ENCODE data around the gene ABCA8. TPM values are rescaled to one million over a fixed set of nuclear protein-coding genes. Genes with fewer than 3 reads are reported as not detected.

Gene ABCA8
- polyA plus RNA-seq, 2 donors, result 1.6 to 2.8 TPM

DNA sequence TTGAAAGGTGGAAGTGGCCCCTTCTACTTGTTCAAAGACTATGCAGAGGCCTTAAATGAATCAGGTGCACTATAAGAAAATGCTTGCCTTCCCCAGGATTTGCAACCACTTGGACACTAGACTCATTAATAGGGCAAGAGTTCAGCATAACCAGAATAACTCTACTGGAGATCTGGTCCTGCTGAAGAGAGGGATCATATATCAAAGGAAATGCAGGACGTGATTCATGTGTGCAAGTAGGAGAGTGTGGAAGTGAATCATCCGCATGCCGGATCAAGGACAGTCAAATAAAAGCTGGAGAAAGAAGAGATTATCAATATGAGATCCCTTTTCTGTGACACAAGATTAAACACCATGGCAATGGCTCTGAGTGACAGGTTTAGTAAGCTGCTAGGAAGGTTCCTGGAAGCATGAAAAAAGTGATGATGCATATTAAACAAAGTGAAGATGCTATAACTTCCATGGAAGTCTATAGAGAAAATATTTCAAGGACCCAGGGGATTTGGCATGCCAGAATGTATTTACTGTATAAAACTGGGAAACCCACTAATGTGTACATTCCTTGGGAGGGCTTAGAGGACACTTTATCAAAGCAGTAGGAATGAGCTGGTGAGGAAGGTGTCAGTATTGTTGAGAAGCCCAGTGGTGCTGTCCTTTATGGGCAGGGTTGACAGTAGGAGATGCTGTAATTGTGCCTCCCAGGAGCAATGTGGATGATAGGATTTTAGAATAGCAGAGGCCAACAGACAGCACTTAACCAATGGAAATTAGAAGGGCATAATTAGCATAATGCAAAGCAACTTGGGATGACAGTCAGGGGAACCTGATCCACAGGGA is 133.1 kb downstream of the ABCA8 start:
- no peaks in the 10 kb centered on the region for H3K27me3 ChIP-seq (ENCODE audit: control insufficient read depth in 1 of 2, insufficient read depth in 2 of 2, low read length in 2 of 2)
- no peaks in the 10 kb centered on the region for H3K4me1 ChIP-seq (ENCODE audit: control insufficient read depth in 2 of 2, insufficient read depth in 2 of 2, low read length in 1 of 2)
- no peak overlapping the region for H3K4me3 ChIP-seq (ENCODE audit: low read depth in 1 of 2, low read length in 2 of 2)
- no peaks in the 10 kb centered on the region for H3K36me3 ChIP-seq (ENCODE audit: control insufficient read depth in 2 of 2, insufficient read depth in 2 of 2, low read length in 1 of 2)
- 29 to 37% methylated on average over 3 of the region's 3 CpGs for WGBS, 2 donors
- H3K9me3 ChIP-seq (ENCODE audit: control insufficient read depth in 2 of 2, insufficient read depth in 1 of 2, low read depth in 1 of 2, low read length in 1 of 2), result no peaks in the 10 kb centered on the region
- no peak overlapping the region for H3K27ac ChIP-seq (ENCODE audit: low read depth in 2 of 2, low read length in 1 of 2)

DNA sequence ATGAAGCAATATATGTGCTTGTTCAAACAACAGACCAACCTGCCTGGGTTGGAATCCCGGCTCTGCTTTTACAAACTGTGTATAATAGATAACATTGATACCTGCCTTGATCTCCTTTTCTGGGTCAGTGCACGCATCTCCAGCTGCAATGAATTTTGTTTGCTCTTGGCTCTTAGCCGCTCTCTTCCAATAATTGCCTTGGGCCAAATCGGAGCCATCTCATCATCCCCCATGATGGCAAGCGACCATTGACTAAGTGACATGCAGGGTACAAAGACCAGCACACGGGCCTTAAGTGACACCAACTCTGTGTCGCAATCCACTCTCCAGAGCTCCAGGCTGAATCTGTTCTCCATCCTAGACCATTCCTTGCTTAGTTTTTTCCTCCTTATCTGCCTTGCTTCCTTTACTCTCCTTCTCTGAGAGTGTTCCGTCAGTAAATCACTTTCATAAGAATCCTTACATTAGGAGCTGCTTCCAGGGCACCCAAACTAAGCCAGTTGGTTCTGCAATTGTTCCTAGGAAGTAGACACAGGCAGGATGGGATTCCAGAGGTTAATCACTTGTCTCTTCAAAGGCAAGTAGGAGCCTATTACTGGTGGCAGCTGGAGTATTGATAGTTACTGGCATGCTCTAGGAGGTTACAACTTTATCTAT is 134.2 kb downstream of the ABCA8 start:
- Histone ChIP-seq H3K27ac (ENCODE audit: low read depth in 2 of 2, low read length in 1 of 2) (no peak overlapping the region), H3K9me3 (ENCODE audit: control insufficient read depth in 2 of 2, insufficient read depth in 1 of 2, low read depth in 1 of 2, low read length in 1 of 2) (no peaks in the 10 kb centered on the region), H3K4me1 (ENCODE audit: control insufficient read depth in 2 of 2, insufficient read depth in 2 of 2, low read length in 1 of 2) (no peaks in the 10 kb centered on the region), H3K4me3 (ENCODE audit: low read depth in 1 of 2, low read length in 2 of 2) (no peak overlapping the region), H3K27me3 (ENCODE audit: control insufficient read depth in 1 of 2, insufficient read depth in 2 of 2, low read length in 2 of 2) (no peaks in the 10 kb centered on the region), H3K36me3 (ENCODE audit: control insufficient read depth in 2 of 2, insufficient read depth in 2 of 2, low read length in 1 of 2) (no peaks in the 10 kb centered on the region)
- 74 to 76% methylated on average over 8 of the region's 8 CpGs for WGBS, 2 donors

DNA sequence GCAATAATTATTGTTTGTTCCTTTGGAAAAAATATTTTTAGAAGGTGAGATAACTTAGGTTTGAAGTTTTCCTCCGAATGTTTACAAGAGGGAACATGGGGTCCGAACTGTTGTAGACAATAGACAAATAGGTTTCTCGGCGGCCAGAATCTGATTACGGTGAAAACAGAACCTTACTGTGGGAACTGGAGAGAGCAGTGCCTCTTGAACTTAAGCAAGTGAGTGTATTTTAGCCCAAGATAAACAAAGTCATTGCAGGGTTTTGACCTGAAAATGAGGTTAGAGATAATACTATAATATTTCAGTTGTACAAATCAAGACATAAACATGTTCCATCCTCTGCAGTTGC is 134.7 kb downstream of the ABCA8 start:
- WGBS, 2 donors, result 77 to 84% methylated on average over 5 of the region's 5 CpGs
- no peaks in the 10 kb centered on the region for H3K27me3 ChIP-seq (ENCODE audit: control insufficient read depth in 1 of 2, insufficient read depth in 2 of 2, low read length in 2 of 2)
- H3K4me1 ChIP-seq (ENCODE audit: control insufficient read depth in 2 of 2, insufficient read depth in 2 of 2, low read length in 1 of 2), result no peaks in the 10 kb centered on the region
- H3K4me3 ChIP-seq (ENCODE audit: low read depth in 1 of 2, low read length in 2 of 2), result no peak overlapping the region
- H3K36me3 ChIP-seq (ENCODE audit: control insufficient read depth in 2 of 2, insufficient read depth in 2 of 2, low read length in 1 of 2), result no peaks in the 10 kb centered on the region
- H3K27ac ChIP-seq (ENCODE audit: low read depth in 2 of 2, low read length in 1 of 2), result no peak overlapping the region
- H3K9me3 ChIP-seq (ENCODE audit: control insufficient read depth in 2 of 2, insufficient read depth in 1 of 2, low read depth in 1 of 2, low read length in 1 of 2), result no peaks in the 10 kb centered on the region

DNA sequence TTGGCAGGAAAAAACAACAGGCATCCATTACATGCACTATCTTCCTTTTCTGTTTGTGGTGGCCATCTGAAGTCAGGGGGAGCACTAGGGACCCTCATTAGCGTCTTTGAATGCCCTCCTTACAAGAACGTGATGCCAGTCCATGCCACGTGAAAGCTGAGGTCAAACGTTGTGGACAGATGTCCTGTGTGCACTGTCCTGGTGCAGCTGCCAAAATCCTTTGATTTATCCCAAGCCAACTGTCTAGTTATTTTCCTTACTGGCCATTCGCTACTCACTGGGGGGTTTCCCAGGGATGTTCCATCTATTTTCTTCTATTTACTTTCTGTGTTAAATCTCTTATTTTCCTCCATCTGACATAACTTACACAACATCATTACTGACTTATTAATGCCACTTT is 135.7 kb downstream of the ABCA8 start:
- H3K27me3 ChIP-seq (ENCODE audit: control insufficient read depth in 1 of 2, insufficient read depth in 2 of 2, low read length in 2 of 2), result no peaks in the 10 kb centered on the region
- no peak overlapping the region for H3K27ac ChIP-seq (ENCODE audit: low read depth in 2 of 2, low read length in 1 of 2)
- no peaks in the 10 kb centered on the region for H3K4me1 ChIP-seq (ENCODE audit: control insufficient read depth in 2 of 2, insufficient read depth in 2 of 2, low read length in 1 of 2)
- 81 to 84% methylated on average over 5 of the region's 5 CpGs for WGBS, 2 donors
- H3K36me3 ChIP-seq (ENCODE audit: control insufficient read depth in 2 of 2, insufficient read depth in 2 of 2, low read length in 1 of 2), result no peaks in the 10 kb centered on the region
- H3K9me3 ChIP-seq (ENCODE audit: control insufficient read depth in 2 of 2, insufficient read depth in 1 of 2, low read depth in 1 of 2, low read length in 1 of 2), result no peaks in the 10 kb centered on the region
- H3K4me3 ChIP-seq (ENCODE audit: low read depth in 1 of 2, low read length in 2 of 2), result no peak overlapping the region

Other genes with a start within 250 kb of the ABCA8 start
- gene ABCA9, start 105.5 kb upstream of the ABCA8 start, polyA plus RNA-seq, result 1 to 10 TPM in 1 of 2 donors, under 1 TPM in 1; 0.69 to 2.2 TPM
- 1 to 10 TPM; 2.9 to 4.1 TPM for gene ABCA6, start 186.5 kb upstream of the ABCA8 start, polyA plus RNA-seq